Neural cell (in vitro differentiated cells): ENCODE measurements around the gene TEX14.

ENCODE experiments used
- EP300 ChIP-seq: fragments of 450-650 bp; conservative IDR thresholded peaks from 2 replicates; pipeline ENCODE4 v1.6.1; 2014; ENCODE audit warnings: antibody characterized with exemption, mild to moderate bottlenecking, moderate library complexity; ENCODE audit not compliant: poor library complexity, severe bottlenecking
- EZH2 ChIP-seq: fragments of 200-600, 300-800 bp; shearing (Covaris generic), sonication (generic); IDR thresholded peaks from 2 replicates; pipeline ENCODE4 v1.6.1; 2014; ENCODE audit warnings: antibody characterized with exemption, low read length, borderline replicate concordance, mild to moderate bottlenecking; ENCODE audit not compliant: insufficient read depth, poor library complexity, severe bottlenecking
- MXI1 ChIP-seq: fragments of 450-650 bp; conservative IDR thresholded peaks from 2 replicates; pipeline ENCODE4 v1.6.1; 2014; ENCODE audit warnings: antibody characterized with exemption, mild to moderate bottlenecking; ENCODE audit not compliant: poor library complexity, severe bottlenecking
- POLR2AphosphoS5 ChIP-seq: IDR thresholded peaks from 2 replicates; pipeline ENCODE4 v1.6.1; 2012
- REST ChIP-seq: IDR thresholded peaks from 2 replicates; pipeline ENCODE4 v1.6.1; 2012; ENCODE audit warnings: borderline replicate concordance
- SMC3 ChIP-seq: fragments of 450-650 bp; conservative IDR thresholded peaks from 2 replicates; pipeline ENCODE4 v1.6.1; 2014; ENCODE audit warnings: antibody characterized with exemption, mild to moderate bottlenecking, moderate library complexity; ENCODE audit not compliant: poor library complexity
- TAF1 ChIP-seq: IDR thresholded peaks from 2 replicates; pipeline ENCODE4 v1.6.1; 2012; ENCODE audit warnings: low read depth
- TF ChIP-seq, protein P1 (sequence below): fragments of 450-650 bp; IDR thresholded peaks from 2 replicates; pipeline ENCODE4 v1.5.1; 2014; ENCODE audit warnings: antibody characterized with exemption, mild to moderate bottlenecking, moderate library complexity; ENCODE audit not compliant: poor library complexity, severe bottlenecking

GRCh38 chr17:58570758-58571157 is 121.1 kb downstream of the TEX14 start:
- TF ChIP-seq EZH2 (no peak), SMC3 (no peak), REST (no peak), POLR2AphosphoS5 (no peak), TAF1 (no peak), MXI1 (no peak), EP300 (no peak)
- TF ChIP-seq, protein P1, sequence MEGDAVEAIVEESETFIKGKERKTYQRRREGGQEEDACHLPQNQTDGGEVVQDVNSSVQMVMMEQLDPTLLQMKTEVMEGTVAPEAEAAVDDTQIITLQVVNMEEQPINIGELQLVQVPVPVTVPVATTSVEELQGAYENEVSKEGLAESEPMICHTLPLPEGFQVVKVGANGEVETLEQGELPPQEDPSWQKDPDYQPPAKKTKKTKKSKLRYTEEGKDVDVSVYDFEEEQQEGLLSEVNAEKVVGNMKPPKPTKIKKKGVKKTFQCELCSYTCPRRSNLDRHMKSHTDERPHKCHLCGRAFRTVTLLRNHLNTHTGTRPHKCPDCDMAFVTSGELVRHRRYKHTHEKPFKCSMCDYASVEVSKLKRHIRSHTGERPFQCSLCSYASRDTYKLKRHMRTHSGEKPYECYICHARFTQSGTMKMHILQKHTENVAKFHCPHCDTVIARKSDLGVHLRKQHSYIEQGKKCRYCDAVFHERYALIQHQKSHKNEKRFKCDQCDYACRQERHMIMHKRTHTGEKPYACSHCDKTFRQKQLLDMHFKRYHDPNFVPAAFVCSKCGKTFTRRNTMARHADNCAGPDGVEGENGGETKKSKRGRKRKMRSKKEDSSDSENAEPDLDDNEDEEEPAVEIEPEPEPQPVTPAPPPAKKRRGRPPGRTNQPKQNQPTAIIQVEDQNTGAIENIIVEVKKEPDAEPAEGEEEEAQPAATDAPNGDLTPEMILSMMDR, result no peak
